Stimulated activated CD8-positive, alpha-beta memory T cell treated with anti-CD3 and anti-CD28 coated beads, Interleukin-12 subunit alpha, Interleukin-12 subunit beta, amount 100 ng/mL, for 24 hours (primary cell): ENCODE data around the gene KLC3.

Source experiments
- DNase-seq: peaks from one replicate; pipeline ENCODE4 v3.0.0-alpha.2; 2020; ENCODE audit errors: extremely low read depth

KLC3 gene

DNA sequence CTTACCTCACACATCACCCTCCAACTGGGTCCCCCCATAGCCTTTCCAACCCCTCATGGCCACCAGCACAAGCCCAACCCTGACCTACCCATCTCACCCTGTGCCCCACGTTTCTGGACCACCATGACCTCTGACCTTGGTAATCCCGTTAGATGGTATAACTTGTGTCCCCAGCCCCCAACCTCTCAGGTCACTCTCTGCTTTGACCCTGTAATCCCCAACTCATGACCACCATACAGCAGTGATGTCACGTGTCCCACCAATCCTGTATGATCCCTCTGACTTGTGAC is 8.5 kb downstream of the KLC3 start:
- DNase-seq, result no peak

DNA sequence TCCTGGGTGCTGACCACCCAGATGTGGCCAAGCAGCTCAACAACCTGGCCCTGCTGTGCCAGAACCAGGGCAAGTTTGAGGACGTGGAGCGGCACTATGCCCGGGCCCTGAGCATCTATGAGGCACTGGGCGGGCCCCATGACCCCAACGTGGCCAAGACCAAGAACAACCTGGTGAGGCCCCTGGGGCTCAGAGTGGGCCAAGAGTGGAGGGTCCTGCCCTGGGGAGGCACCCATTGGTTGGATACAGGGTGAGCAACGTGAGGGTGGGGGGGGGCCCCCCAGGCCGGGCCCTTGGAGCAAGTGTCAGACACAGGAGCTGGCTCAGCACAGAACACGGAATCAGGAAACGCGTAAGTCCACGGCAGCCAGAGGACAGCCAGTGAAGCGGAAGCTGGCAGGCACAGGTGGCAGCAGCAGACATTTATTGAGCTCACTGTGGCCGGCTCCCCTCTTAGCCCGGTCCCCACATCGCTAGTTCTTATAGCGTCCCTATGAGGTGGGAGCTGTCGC is 8.9 kb downstream of the KLC3 start:
- DNase-seq, result no peak

DNA sequence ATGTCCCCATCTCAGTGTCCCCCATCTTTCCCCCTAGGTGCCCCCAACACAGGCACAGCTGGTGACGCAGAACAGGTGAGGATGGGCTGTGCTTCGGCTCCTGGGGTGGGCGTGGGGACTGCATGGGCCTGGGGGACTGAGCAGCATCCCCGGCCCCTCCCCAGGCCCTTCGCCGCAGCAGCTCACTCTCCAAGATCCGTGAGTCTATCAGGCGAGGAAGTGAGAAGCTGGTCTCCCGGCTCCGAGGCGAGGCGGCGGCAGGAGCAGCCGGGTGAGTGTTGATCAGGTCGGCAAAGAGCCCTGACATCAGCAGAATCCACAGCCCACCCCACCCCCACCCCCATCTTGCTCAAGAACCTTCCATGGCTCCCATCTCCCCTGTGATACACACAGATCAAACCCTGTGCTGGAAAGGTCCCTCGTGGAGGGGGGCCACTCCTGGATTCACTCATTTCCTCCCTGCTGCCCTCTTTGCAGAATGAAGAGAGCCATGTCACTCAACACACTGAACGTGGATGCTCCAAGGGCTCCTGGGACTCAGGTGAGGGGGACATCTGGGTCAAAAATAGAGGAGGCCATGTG is 10.0 kb downstream of the KLC3 start:
- no peak for DNase-seq

DNA sequence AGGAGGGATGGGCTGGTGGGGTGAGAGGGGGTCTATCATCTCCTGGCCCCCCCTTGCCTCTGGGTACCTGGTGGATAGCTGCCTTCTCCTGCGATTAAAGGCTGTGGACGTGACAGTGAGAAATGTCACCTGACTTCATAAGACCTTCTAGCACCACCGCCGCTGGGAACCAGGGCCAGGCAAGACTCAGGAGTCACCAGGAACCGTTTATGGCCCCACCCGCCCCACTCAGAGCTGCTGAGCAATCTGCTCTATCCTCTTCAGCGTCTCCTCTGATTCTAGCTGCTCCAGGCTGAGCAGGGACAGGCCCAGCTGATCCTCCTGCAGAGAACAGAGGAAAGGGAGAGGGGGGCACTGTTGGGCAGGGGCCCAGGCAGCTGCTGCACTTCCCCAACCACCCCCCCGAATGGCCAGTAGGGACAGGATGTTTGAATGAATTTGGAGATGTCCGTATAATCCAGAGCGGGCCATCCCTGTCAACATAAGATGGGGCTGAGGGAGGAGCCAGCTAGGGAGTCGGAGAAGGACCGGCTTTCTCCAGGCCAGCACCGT is 10.9 kb downstream of the KLC3 start:
- DNase-seq, result no peak

DNA sequence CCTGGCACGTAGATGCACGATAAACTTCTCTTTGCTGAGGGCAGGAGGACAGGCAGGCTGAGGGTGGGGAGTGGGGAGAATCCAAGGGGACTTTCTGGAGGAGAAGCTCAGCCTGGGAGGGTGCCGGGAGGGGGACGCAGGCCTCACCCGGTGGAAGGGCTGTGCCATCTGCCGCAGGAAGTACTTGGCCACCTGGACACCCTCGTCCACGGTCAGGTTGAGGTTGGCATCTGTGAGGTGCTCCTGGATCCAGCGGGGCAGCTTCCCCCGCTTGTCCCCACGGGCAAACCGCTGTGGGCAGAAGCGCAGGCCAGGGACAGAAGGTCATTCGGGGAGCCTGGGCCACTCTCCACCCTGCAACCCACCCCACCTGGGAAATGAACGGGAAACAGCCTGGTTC is 11.5 kb downstream of the KLC3 start:
- DNase-seq, result no peak

DNA sequence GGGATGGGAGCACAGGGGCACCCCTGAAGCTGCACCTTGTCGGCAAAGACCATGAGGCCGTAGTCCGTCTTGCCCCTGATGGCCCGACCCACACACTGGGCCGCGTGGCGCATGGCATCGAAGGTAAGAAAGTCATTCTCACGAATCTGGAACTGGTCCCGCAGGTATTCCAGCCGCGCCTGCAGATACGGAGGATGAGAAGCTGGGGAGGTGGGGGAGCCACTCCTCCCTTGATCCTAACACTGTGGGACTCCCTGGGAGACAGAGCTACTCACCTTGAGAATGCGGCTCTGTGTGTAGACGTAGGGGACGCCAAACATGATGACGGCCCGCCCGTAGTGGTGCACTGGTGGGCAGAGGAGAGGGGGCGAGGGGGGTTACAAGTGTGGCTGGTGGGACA is 11.9 kb downstream of the KLC3 start:
- DNase-seq, result no peak

DNA sequence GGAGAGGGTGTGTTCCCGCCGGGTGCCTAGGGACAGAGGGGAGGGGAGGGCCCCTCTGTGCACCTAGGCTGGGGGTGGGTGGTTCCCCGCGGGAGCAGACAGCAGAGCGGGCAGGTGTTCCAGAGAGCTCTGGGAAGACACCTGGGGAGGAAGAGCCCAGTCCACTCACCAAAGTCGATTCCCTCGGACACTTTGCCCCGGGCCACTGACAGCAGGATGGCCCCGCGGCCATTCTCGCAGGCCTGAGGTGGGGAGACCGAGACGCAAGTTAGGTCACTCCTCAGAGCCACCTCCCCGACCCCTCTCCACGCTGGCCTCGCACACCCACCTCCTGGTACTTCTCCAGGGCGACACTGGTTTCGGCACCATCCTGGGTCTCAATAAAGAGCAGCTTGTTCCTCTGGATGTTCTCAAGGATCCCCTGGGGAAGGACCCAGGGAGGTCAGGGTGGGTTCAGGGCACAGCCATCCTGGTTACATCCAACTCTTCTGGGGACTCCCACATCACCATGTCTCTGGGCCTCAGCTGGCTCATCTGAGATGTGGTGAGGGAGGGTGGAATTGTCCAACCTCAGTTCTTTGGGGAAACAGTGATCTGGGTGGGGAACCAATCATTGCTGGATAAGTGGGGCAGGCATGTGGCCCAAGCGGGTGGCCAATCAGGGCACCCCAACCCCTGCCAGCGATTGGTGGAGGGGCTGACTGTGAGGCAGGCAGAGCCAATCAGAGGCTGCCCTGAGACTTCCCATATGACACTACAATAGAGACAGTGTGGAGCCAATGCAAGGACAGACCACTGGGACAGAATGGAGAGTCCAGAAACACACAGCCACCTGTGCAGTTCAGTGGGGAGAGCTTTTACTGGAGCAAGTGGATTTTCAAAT is 12.6 kb downstream of the KLC3 start:
- DNase-seq, result no peak

DNA sequence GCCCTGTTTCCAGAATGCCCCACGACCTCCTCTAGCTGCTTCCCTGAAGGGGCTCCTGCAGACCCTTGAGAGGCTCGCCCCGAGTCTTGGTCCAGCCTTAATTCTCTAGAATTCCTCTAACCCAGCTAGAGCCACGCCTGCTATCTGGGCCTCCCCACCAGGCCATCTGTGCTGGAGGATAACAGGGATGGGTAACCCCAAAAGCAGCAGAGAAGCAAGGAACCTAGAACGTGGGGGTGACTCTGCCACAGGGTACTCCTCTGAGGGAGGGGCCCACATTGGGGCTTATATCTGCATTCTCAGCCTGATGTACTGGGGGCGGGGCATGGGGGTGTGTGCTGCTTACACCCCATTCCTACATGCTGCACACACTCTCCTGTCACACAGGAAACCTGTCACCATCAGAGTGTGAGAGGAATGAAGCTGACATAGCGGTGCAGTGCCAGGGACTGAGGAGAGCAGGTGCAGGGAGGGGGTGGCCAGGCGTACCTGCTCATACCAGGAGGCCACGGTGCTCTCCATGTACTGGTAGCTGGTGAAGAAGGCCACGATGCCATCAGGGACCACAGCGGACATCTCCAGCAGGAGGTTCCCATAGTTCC is 13.8 kb downstream of the KLC3 start:
- no peak for DNase-seq

DNA sequence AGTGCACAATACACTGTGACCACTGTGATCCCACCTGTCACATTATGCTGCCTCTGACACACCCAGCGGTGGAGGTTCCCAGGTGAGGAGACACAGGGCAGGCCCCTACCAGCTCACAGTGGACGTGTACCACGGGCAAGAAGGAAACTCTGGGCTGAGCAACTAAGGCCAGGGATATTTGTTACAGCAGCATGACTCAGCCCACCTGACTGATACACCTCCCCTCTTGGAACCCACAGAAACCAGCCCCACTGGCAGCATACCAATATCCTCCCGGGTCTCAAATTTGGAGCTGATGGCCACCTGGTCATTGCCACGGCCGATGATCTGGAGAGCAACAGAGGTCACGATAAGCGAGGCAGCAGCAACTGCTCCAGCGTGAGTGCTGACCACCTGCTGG is 14.9 kb downstream of the KLC3 start:
- DNase-seq, result no peak

DNA sequence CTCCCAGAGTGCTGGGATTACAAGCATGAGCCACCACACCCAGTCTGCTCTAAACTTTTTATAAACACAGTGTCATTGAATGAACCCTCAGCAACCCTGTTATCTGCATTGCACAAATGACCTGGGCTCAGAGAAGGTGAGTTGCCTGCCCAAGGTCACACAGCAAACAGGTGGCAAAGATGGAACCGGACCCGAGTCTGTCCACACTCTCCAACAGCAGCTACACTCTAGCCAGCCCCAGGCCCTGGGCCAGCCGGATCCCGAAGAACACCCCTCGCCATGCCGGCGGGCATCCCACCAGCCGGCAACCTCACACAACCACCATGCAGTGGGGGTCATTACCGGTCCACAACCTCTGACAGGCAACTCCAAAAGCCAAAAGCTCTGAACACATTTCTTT is 15.4 kb downstream of the KLC3 start:
- no peak for DNase-seq

DNA sequence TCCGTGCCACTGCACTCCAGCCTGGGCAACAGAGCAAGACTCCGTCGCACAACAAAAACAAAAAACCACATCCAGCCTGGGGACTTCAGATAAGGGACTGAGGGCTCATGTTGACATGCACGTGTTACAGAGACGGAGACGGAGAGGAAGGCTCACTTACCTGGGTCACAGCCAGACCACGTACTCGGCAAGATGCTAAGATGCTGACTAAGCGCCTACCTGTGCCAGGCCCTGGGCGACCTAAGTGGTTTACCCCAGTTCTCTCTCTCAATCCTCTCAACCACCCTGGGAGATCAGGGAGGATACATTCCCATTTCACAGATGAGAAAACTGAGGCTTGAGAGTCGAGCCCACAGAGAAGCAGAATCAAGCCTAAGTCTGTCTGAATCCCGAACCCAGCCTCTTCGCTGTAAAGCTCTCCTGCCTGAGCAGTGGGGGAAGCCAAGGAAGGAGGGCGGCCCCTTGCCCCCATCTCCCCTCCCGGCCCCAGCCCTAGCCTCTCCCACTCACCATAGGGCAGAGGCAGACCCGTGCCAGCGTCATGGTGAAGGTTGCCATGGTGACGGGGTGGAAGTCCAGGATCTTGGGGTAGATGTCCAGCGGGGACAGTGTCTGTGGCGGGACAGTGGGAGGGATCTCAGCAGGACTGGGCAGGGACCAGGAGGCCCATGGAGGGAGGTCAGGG is 16.4 kb downstream of the KLC3 start:
- no peak for DNase-seq

DNA sequence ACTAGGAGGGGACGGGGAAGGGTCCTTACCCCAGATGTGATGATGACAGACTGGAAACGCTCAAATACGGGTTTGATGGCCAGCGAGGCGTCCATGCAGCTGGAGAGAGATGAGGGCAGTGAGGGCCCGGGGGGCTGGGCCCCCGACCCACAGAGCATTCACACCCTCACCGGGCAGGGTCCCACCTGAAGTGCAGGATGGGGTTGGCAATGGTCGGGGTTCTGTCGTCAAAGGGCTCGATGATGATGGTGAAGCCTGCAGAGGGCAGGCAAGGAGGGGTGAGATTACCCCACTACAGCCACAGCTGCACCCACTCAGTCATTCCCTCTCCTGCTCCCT is 16.9 kb downstream of the KLC3 start:
- DNase-seq, result no peak

DNA sequence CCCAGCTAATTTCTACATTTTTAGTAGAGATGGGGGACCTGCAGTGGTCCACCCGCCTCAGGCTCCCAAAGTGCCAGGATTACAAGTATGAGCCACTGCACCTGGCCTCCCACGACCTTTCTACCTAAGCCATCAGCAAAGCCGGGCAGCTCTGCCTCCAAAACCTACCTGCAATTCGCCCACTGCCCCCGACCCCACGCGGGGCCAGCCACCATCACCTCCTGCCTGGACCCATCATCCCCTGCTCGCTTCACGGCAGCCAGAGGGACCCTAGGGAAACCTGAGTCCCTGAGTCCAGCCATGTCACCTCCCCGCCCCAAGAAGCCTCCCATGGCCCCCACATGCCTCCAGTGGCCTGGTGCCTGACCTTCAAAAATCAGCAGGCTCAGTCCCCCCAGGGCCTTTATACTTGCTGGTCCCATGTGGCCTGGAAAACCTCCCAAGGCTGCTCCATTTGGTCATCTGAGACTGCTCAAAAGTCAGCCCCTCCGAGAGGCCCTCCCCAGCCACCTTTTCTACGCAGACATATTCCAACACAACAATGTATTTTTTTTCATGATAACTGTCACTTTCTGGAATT is 17.8 kb downstream of the KLC3 start:
- DNase-seq, result no peak

DNA sequence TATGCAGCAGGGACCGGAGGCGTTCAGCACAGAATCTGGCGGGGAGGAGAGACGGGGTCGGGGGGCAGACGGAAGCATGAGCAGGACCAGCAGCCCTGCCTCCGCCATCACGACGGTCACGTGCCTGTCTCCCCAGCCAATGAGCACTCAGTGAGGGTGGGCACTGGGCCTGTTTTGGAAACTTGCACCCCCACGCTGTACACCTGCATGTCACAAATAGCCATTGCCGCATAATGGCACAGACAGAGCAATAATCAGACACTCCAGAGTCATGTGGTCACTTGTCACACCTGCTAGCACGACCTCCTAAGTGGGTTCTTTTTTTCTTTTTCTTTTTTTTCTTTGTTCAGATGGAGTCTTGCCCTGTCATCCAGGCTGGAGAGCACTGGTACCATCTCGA is 21.1 kb downstream of the KLC3 start:
- DNase-seq, result no peak

DNA sequence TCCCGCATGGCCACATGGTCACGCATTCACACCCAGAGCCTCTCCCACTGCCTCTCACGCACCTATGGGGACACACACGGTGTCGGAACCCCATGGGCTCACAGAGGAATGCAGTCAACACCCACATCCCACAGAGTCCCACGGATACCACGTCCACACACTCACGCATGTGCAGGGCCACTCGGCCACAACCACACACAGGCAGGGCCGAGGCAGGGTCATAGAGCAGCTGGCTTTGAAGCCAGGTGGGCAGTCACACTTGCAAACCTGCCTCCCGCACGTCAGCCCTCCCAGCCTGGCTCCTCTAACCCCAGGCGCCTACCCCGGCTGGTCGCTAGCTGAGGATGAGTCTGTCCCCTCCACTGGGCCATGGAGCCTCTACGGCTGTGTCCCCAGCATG is 21.7 kb downstream of the KLC3 start:
- no peak for DNase-seq

DNA sequence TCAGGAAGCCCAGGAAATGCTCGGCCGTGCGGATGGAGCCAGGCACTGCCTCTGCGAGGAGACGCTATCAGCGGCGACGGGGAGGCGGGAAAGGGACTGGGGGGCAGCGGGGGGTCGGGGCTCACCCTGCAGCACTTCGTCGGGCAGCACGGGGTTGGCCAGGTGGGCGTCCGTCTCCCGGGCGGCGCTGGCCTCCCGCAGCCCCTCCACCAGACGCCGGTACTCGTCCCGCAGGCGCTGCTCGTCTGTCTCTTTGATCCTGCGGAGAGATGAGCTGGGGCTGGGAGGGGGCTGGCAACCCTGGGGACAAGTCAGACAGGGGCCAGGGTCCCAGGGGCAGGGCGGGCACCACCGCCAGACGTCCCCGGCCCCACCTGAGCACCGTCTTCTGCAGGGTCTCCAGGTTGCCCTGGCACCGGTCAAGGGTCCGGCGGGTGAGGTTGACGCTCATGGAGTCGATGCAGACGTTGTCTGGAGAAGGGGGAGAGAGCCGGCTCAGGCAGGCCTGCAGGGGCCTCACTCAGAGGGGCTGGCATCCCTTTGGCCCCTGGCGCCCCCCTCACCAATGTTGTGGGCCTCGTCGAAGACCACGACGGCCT is 23.4 kb downstream of the KLC3 start:
- DNase-seq, result no peak

DNA sequence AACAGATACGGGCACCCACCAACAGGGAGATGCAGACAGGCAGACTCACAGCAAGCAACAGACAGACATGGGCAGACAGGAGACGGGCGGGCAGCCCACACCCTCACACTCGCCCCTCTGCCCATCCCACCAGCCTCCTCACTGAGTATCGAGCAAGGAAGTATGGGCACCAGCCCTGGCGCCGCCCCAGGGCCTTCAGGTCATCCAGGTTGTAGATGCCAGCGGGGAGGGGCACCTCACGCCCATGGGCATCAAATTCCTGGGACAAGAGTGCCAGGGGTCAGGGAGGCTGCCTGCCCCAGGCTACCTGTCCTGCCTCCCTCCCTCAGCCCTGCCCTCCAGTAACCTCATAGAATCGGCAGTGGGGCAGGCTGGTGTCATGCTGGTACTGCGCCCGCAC is 24.1 kb downstream of the KLC3 start:
- no peak for DNase-seq

DNA sequence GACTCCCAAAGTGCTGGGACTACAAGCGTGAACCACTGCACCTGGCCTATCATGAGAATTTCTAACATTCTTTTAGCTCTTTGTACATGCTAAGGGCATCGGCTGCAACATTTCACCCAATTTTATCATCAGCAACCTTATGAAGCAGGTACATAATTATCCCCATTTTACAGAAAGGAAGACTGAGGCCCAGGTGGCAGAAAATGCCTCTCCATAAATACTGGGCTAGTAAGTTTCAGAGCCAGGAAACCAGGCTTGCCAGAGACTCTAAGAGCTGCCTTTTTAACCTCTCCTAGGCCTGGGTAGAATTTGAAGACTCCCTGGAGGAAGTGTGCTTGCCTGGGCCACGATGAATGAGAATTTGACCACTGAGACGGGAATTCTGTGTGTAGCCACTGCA is 27.6 kb downstream of the KLC3 start:
- DNase-seq, result no peak

DNA sequence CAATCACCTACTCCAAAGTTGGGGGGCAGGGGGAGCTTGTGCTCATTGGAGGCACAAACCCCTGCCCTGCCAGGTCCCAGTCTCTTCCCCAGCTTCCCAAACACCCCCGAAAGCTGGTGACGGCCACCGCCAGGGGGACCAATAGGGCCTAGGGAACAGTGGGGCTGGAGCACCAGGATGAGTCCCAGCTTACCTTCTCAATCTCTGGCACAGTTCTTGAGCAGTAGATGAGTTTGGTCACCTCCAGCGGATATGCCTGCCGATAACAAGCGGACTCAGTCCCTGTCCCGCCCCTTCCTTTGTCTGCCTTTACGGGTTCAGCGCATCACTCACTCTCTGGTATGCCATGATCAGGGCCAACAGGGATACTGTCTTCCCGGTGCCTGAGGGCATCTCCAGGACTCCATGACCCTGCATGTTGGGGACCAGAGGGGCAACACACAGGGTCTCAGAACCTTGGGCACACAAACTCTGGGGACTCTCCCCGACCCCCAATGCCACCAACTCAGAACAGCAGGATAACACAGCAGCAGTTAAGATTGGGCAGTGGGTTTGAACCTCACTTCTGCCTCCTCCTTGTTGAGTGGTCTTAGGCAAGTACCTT is 28.3 kb downstream of the KLC3 start:
- no peak for DNase-seq

DNA sequence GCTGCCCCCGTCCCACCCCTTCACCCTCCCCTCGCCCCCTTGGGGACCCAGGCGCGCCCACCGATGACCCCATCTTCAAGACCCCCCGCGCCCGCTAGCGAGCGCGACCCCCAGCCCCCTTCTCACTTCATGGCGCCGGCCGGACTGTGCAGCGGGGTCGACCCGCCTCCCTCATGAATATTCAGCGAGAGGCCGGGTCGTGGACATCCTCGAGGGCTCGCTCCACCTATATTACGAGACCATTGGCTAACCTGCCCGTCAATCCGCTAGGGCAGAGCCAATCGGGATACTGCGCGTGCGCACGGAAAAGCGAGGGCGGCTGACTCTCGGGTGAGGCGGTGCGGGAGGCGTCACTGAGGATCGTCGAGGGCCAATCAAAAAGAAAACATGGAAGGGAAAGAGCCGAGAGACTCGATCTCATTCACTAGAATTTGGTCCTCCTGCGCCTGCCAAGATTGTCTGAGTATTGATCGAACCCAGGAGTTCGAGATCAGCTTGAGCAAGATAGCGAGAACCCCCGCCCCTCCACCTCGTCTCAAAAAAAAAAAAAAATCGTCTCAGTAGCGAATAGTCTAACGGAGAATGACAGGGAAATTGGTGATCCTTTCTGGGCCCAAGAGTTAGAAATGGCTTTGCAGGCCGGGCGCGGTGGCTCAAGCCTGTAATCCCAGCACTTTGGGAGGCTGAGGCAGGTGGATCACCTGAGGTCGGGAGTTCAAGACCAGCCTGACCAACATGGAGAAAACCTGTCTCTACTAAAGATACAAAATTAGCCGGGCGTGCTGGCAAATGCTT is 30.1 kb downstream of the KLC3 start, which contains the start of gene ERCC2:
Gene ERCC2 (minus strand): TSS at position 164 of the 795 bp plus-strand sequence. CDS start 33 bp downstream, at position 131.
- peak; percentile 97 for DNase-seq
